ENCODE results near the gene CDC23.
"Not testable (repeated sequence)": the region's sequence is repeated elsewhere in the genome, so short reads cannot be mapped to it uniquely, and the experiment has no call there.

The CDC23 gene

DNA sequence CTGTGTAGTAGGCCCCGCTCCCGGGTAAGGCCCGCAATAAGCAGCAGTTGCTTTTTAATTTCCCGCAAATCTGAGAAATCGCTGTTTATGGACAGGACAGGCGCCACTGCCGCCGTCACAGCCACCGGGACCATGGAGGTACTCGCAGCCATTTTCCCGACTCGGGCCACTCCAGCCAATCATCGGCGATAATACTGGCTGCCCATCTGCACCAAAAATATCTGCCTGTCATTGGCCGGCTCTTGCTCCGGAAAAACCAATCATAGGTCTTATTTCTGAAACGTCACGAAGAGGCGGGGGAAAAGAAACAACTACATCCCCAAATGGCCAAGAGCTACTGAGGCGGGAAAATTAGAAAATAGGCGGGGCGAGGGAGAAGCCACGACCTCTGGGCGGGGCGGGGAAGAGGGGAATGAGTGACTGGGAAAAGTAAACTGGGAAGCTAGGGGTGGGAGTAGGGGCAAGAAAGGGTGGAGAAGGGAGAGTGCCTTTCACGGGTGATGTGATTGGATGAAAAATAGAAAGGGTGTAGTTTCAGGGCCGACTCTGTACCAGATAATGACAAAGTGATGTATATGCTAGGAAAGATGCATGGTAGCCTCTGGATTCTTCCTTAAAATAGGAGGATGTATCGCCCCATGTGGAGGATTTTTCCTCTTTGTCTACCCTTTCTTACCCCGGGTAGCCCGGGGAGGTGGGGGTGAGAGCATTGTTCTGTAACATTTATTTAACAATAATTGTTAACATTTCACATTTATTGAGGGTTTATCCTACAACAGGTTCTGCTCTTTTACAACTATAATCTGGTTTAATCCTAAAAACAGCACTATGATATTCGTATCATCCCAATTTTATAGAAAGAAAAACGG lies at the start of gene CDC23:
TSS of gene CDC23 (minus strand) at position 163 of the 869 bp plus-strand sequence. CDS start at position 152, 11 bp downstream.
- in situ Hi-C loops (cut with HindIII; ENCODE audit: low sequenced_read_pairs) = no loop called here

- in situ Hi-C loops (cut with HindIII; ENCODE audit: low sequenced_read_pairs) = no loop called here
These were observed 45.7 kb upstream of the CDC23 start for GRCh38 chr5:138258704-138259292.

DNA sequence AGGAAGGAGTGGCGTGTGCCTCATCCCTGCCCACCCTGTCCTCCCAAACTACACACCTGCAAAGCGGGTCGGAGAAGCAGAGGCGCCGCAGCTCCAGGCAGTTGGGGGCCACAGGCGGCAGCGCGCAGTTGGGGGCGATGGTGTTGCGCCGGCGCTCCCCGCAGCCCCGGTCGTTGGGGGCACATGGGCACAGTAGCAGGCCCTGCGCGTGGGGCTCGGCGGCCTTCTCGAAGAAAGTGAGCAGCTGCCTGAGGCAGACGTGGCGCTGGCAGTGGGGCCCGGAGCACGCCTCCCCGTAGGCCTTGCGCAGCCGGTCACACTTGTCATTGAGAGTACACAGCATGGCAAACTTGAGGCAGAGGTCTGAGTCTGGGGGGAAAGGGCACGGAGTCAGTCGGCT lies 44.5 kb upstream of the CDC23 start:
- in situ Hi-C loops (cut with HindIII; ENCODE audit: low sequenced_read_pairs) = no loop called here

- in situ Hi-C loops (cut with HindIII; ENCODE audit: low sequenced_read_pairs) = no loop called here
These were observed 39.8 kb upstream of the CDC23 start for GRCh38 chr5:138252944-138253343.

DNA sequence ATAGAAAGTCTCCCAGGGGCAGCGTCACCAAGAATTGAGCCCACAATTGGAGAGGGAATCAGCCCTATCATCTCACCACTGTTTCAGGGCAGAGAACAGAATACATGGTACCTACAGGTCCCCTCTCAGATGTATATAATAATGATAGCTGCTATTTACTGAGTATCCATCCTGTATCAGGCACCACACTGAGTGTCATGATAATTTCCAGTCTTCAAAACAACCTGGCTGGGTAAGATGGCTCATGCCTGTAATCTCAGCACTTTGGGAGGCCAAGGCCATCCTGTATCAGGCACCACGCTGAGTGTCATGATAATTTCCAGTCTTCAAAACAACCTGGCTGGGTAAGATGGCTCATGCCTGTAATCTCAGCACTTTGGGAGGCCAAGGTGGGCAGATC lies 34.7 kb upstream of the CDC23 start:
- in situ Hi-C loops (cut with HindIII; ENCODE audit: low sequenced_read_pairs) = not testable (repeated sequence)

DNA sequence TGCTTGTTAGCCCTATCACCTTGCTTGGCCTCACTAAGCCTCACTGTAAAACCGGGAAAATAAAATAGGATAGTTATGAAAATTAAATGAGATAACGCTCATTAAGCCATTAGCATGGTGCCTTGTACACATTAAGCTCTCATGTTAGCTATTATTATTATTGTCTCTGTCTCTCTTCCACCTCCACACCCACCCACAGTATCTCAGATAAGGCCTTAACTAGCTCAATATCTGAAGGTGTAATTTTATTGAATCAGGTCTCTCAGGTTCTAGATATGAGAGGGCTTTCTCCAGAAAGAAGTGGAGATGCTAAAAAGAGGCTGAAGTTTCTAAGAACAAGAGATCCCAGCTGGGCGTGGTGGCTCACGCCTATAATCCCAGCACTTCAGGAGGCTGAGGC lies 33.7 kb upstream of the CDC23 start:
- in situ Hi-C loops (cut with HindIII; ENCODE audit: low sequenced_read_pairs) = no loop called here

GRCh38 chr5:138246334-138246733 lies 33.2 kb upstream of the CDC23 start:
- in situ Hi-C loops (cut with HindIII; ENCODE audit: low sequenced_read_pairs) = no loop called here

DNA sequence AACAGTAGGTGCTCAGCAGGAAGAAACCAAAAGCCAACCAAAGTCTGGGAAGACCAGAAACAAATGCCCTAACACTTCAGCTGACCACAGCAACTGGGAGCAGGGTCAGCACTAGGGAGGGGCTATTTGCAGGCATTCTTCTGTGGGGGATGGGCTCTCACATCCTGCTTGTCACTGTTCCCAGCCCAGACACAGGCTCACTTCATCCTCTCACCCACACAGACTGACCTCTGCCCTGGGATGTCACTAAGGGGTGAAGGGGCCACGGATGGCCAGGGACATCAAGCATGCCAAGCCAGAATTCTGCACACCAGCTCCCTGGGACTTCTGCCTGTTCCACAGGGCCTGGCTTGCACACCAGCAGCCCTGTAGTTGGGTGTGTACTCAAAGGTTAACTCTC lies 32.6 kb upstream of the CDC23 start:
- in situ Hi-C loops (cut with HindIII; ENCODE audit: low sequenced_read_pairs) = no loop called here

- in situ Hi-C loops (cut with HindIII; ENCODE audit: low sequenced_read_pairs) = no loop called here
These were observed 30.7 kb upstream of the CDC23 start for GRCh38 chr5:138243794-138244193.

- in situ Hi-C loops (cut with HindIII; ENCODE audit: low sequenced_read_pairs) = no loop called here
These were observed 28.8 kb upstream of the CDC23 start for GRCh38 chr5:138241688-138242571.

- in situ Hi-C loops (cut with HindIII; ENCODE audit: low sequenced_read_pairs) = no loop called here
These were observed 27.7 kb upstream of the CDC23 start for GRCh38 chr5:138240650-138241385.

DNA sequence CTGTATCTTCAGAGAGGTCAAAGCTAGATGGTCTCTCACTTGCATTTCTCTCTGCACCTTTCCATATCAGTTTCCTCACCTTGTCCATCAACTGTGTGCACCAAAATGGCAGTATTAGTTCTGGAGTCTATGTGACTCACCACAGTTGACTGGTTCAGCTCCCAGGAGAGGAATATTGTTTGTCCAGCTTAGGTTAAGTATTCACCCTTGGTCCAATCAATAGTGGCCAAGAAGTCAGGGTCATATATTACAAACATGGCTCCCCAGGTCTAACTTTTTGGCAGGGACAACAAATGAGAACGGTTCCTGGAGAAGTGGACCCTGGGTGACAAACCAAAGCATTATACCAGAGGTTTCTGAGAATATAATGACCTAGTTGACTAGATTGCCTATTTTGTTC lies 24.9 kb upstream of the CDC23 start:
- in situ Hi-C loops (cut with HindIII; ENCODE audit: low sequenced_read_pairs) = no loop called here

DNA sequence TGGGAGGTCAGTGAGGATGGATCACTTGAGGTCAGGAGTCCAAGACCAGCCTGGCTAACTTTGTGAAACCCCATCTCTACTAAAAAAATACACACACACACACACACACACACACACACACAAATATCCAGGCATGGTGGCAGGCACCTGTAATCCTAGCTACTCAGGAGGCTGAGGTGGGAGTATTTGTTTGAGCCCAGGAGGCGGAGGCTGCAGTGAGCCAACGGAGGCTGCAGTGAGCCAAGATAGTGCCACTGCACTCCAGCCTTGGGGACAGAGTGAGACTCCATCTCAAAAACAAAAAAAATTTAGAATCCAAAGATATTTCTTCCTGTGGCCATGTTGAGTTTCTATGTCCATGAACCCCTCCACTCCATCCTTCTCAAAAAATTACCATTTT lies 21.5 kb upstream of the CDC23 start:
- in situ Hi-C loops (cut with HindIII; ENCODE audit: low sequenced_read_pairs) = no loop called here

- in situ Hi-C loops (cut with HindIII; ENCODE audit: low sequenced_read_pairs) = no loop called here
These were observed 20.2 kb upstream of the CDC23 start for GRCh38 chr5:138233280-138233679.

DNA sequence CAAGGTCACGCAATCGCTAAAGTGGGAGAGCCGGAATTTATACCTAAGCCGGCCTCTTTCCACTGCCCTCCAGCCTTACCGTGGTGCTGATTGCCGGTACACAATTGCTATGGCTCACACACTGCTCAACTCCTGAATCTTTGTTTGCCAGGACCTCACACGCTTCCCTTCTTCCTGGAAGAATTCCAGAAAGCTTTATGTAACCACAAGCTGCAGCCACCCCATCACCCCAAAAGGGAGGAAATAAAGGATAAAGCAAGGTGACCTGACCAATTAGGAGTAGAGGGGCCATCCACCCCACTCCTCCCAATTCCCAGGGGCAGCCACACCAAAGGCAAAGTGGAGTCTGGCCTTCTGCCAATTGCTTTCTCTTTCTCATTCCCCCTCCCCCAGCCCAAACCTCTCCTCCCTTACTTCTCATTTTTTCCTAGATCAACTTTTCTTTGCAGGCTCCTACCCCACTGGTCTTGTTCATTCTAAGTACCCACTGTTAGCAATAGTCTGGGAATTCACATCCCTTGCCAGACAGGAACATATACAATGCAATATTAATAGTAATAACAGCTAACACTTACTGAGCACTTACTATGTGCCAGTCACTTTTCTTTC lies 18.0 kb upstream of the CDC23 start:
- in situ Hi-C loops (cut with HindIII; ENCODE audit: low sequenced_read_pairs) = no loop called here

- in situ Hi-C loops (cut with HindIII; ENCODE audit: low sequenced_read_pairs) = no loop called here
These were observed 17.1 kb upstream of the CDC23 start for GRCh38 chr5:138230261-138230660.

- in situ Hi-C loops (cut with HindIII; ENCODE audit: low sequenced_read_pairs) = no loop called here
These were observed 16.3 kb upstream of the CDC23 start for GRCh38 chr5:138229387-138229786.

DNA sequence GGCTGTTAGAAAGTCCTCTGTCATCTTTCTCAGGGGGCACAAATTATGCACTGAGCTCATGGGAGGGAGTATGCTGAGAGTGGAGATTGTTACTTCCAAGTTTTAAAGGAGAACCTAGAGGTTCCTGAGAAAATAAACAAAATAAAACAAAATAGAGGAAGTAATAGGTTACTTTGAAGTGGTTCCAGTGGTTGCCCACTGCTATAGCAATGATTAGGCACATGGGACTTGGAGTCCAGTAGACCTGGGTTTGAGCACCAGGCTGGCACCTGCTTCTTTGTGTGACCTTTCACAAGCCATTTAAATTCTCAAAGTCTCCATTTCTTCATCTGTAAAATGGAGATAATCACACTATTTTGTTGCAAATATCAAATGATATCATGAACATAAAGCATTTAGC lies 13.8 kb upstream of the CDC23 start:
- in situ Hi-C loops (cut with HindIII; ENCODE audit: low sequenced_read_pairs) = no loop called here

DNA sequence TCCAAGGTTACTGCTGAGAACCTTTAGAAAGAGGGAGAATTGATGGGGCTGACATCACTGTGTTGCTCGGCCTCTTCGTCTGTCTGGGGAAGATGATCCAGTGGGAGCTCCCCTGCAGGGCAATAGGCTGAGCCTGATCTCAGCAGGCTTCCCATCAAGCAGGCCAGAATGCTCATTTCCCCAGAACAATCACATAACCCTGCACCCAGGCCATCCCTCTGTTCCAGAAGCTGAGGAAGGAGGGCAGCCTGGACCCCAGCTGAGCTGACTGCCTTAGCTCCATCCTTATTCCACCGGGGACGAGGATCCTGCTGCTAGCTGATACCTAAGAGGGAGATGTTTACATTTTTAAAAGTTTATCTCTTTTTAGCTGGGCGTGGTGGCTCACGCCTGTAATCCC lies 11.6 kb upstream of the CDC23 start:
- in situ Hi-C loops (cut with HindIII; ENCODE audit: low sequenced_read_pairs) = no loop called here

GRCh38 chr5:138223532-138223931 lies 10.4 kb upstream of the CDC23 start:
- in situ Hi-C loops (cut with HindIII; ENCODE audit: low sequenced_read_pairs) = no loop called here

Data from DLD1 (cell line).